ENCODE measurements around the gene RRP15. TPM values are rescaled to one million over a fixed set of nuclear protein-coding genes. Genes with fewer than 3 reads are reported as not detected.

The RRP15 gene
- total RNA-seq, 2 experiments from 2014 or later: 10.5 to 15.2 TPM

GRCh38 chr1:218342091-218342490 is 57.0 kb downstream of the RRP15 start:
- peaks cover 3% of the 10 kb centered on the region for H3K36me3 Mint-ChIP-seq (ENCODE audit: low read depth)
- CTCF ChIA-PET: no interaction called here
- H3K27me3 ChIP-seq (ENCODE audit: control insufficient read depth in 1 of 2, insufficient read depth in 2 of 2, low read length in 2 of 2): peaks cover 11 to 19% of the 10 kb centered on the region in 2 experiments
- peaks cover 12% of the 10 kb centered on the region for H3K4me1 Mint-ChIP-seq (ENCODE audit: low read depth)
- no peaks in the 10 kb centered on the region for H3K9me3 Mint-ChIP-seq
- DNase-seq (no peak), ATAC-seq (ENCODE audit: poor library complexity) (no peak)
- no peak overlapping the region for H3K27ac Mint-ChIP-seq
- H3K27me3 Mint-ChIP-seq: peaks cover 34% of the 10 kb centered on the region
- no peak overlapping the region for H3K27ac ChIP-seq (ENCODE audit: low read depth in 1 of 2, low read length in 2 of 2)
- no peaks in the 10 kb centered on the region for H3K36me3 ChIP-seq (ENCODE audit: insufficient read depth, low read length)
- POLR2A ChIA-PET: no interaction called here
- no peak overlapping the region for H3K4me3 ChIP-seq (ENCODE audit: low read length)
- peaks cover 23% of the 10 kb centered on the region for H3K4me1 ChIP-seq (ENCODE audit: insufficient read depth, low read length)
- no peaks in the 10 kb centered on the region for H3K9me3 ChIP-seq (ENCODE audit: control insufficient read depth in 1 of 2, insufficient read depth in 1 of 2, low read length in 2 of 2)
- no peak for TF ChIP-seq CTCF (IDR thresholded peaks at IDR 0.05)
- H3K4me3 Mint-ChIP-seq: no peak overlapping the region
- intact Hi-C loops (cut with DNase I, micrococcal nuclease): no loop called here

GRCh38 chr1:218344814-218345672 is 60.0 kb downstream of the RRP15 start, which contains the start of gene TGFB2:
Gene TGFB2, plus strand, starts transcription at chr1:218345336. Its CDS starts 1,366 bp downstream, at chr1:218346702.
- Mint-ChIP-seq H3K4me1 (ENCODE audit: low read depth) (peaks cover 31% of the 10 kb centered on the region), H3K36me3 (ENCODE audit: low read depth) (peaks cover 3% of the 10 kb centered on the region), H3K9me3 (no peaks in the 10 kb centered on the region), H3K27me3 (peaks cover 47% of the 10 kb centered on the region), H3K27ac (peak within 1 kb of the TSS; percentile 8), H3K4me3 (no peak within 1 kb of the TSS)
- no peaks in the 10 kb centered on the region for H3K9me3 ChIP-seq (ENCODE audit: control insufficient read depth in 1 of 2, insufficient read depth in 1 of 2, low read length in 2 of 2)
- DNase-seq (peak in 2 of 14 experiments; percentile 39 to 43), ATAC-seq (ENCODE audit: poor library complexity) (peak; percentile 30)
- no peak for TF ChIP-seq CTCF (IDR thresholded peaks at IDR 0.05)
- H3K4me3 ChIP-seq (ENCODE audit: low read length): peak within 1 kb of the TSS; percentile 56
- H3K27me3 ChIP-seq (ENCODE audit: control insufficient read depth in 1 of 2, insufficient read depth in 2 of 2, low read length in 2 of 2): peaks cover 13 to 26% of the 10 kb centered on the region in 2 experiments
- no peak within 1 kb of the TSS for H3K27ac ChIP-seq (ENCODE audit: low read depth in 1 of 2, low read length in 2 of 2)
- ChIA-PET POLR2A (interaction anchor here (1.6 kb wide), 1 partner anchor 829 kb away, joined by 5 read pairs; the partner anchor contains the start of gene LYPLAL1), CTCF (interaction anchor here (0.6 kb wide), 1 partner anchor 114 kb away, joined by 4 read pairs; no protein-coding TSS in a partner anchor)
- no peaks in the 10 kb centered on the region for H3K36me3 ChIP-seq (ENCODE audit: insufficient read depth, low read length)
- intact Hi-C loops (cut with DNase I, micrococcal nuclease): no loop called here
- peaks cover 26% of the 10 kb centered on the region for H3K4me1 ChIP-seq (ENCODE audit: insufficient read depth, low read length)

GRCh38 chr1:218345673-218346390 is 60.7 kb downstream of the RRP15 start:
- Histone ChIP-seq H3K9me3 (ENCODE audit: control insufficient read depth in 1 of 2, insufficient read depth in 1 of 2, low read length in 2 of 2) (no peaks in the 10 kb centered on the region), H3K4me3 (ENCODE audit: low read length) (peak overlapping the region; percentile 56), H3K4me1 (ENCODE audit: insufficient read depth, low read length) (peaks cover 26% of the 10 kb centered on the region), H3K27me3 (ENCODE audit: control insufficient read depth in 1 of 2, insufficient read depth in 2 of 2, low read length in 2 of 2) (peaks cover 13 to 26% of the 10 kb centered on the region in 2 experiments), H3K27ac (ENCODE audit: low read depth in 1 of 2, low read length in 2 of 2) (no peak overlapping the region), H3K36me3 (ENCODE audit: insufficient read depth, low read length) (no peaks in the 10 kb centered on the region)
- TF ChIP-seq CTCF (IDR thresholded peaks at IDR 0.05): no peak
- Mint-ChIP-seq H3K9me3 (no peaks in the 10 kb centered on the region), H3K4me3 (no peak overlapping the region), H3K27ac (peak overlapping the region; percentile 8), H3K36me3 (ENCODE audit: low read depth) (peaks cover 3% of the 10 kb centered on the region), H3K27me3 (peaks cover 47% of the 10 kb centered on the region), H3K4me1 (ENCODE audit: low read depth) (peaks cover 35% of the 10 kb centered on the region)
- intact Hi-C loops (cut with DNase I, micrococcal nuclease): no loop called here
- peak; percentile 73 for ATAC-seq (ENCODE audit: poor library complexity)
- ChIA-PET CTCF (no interaction called here), POLR2A (interaction anchor here (1.6 kb wide), 1 partner anchor 829 kb away, joined by 5 read pairs; the partner anchor contains the start of gene LYPLAL1)
- peak in 9 of 14 experiments; percentile 6 to 73 (median 23) for DNase-seq
